ENCODE data around the gene BTBD10. TPM values are rescaled to one million over a fixed set of nuclear protein-coding genes. Genes with fewer than 3 reads are reported as not detected.

BTBD10 gene
- total RNA-seq, 1 donor, result 55.7 TPM

DNA sequence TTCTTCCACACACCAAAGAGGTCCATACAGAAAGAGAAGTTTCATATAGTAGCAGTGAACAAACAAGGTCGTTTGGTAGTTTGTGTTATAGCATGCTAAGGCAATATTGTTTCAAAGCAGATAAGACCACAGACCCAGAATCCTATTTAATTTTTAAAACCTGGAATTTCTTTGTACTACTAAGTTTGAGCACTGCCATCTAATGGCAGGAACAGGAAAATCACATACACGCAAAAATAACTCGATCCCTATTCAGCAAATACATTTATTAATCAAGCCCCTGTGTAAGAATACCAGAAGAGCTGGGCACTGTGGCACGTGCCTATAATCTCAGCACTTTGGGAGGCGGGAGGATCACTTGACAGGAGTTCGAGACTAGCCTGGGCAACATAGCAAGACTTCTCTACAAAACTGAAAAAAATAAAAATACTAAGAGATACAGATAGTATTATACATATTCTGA, 2.9 kb upstream of the BTBD10 start:
- no peaks in the 10 kb centered on the region for H3K9me3 ChIP-seq (ENCODE audit: low read depth, low read length)
- no peak overlapping the region for H3K27ac ChIP-seq (ENCODE audit: low read depth, low read length)
- H3K4me3 ChIP-seq (ENCODE audit: insufficient read depth, low read length), result no peak overlapping the region
- DNase-seq (ENCODE audit: insufficient read length, low spot score, missing footprints), result peak; percentile 93
- peaks cover 21% of the 10 kb centered on the region for H3K79me2 ChIP-seq (ENCODE audit: insufficient read depth, low read length)
- no peak overlapping the region for H2AFZ ChIP-seq (ENCODE audit: low read length)
- TF ChIP-seq, protein P1, sequence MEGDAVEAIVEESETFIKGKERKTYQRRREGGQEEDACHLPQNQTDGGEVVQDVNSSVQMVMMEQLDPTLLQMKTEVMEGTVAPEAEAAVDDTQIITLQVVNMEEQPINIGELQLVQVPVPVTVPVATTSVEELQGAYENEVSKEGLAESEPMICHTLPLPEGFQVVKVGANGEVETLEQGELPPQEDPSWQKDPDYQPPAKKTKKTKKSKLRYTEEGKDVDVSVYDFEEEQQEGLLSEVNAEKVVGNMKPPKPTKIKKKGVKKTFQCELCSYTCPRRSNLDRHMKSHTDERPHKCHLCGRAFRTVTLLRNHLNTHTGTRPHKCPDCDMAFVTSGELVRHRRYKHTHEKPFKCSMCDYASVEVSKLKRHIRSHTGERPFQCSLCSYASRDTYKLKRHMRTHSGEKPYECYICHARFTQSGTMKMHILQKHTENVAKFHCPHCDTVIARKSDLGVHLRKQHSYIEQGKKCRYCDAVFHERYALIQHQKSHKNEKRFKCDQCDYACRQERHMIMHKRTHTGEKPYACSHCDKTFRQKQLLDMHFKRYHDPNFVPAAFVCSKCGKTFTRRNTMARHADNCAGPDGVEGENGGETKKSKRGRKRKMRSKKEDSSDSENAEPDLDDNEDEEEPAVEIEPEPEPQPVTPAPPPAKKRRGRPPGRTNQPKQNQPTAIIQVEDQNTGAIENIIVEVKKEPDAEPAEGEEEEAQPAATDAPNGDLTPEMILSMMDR (IDR thresholded peaks at IDR 0.05; ENCODE audit: extremely low read depth, low read depth, low read length), result peak; percentile 72
- H4K20me1 ChIP-seq (ENCODE audit: insufficient read depth, low read length), result no peaks in the 10 kb centered on the region
- H3K4me2 ChIP-seq (ENCODE audit: insufficient read depth, low read length), result peak overlapping the region; percentile 37
- H3K36me3 ChIP-seq (ENCODE audit: insufficient read depth, low read length), result no peaks in the 10 kb centered on the region
- H3K27me3 ChIP-seq (ENCODE audit: insufficient read depth, low read length), result peaks cover 18% of the 10 kb centered on the region
- peaks cover 17% of the 10 kb centered on the region for H3K4me1 ChIP-seq (ENCODE audit: insufficient read depth, low read length)

DNA sequence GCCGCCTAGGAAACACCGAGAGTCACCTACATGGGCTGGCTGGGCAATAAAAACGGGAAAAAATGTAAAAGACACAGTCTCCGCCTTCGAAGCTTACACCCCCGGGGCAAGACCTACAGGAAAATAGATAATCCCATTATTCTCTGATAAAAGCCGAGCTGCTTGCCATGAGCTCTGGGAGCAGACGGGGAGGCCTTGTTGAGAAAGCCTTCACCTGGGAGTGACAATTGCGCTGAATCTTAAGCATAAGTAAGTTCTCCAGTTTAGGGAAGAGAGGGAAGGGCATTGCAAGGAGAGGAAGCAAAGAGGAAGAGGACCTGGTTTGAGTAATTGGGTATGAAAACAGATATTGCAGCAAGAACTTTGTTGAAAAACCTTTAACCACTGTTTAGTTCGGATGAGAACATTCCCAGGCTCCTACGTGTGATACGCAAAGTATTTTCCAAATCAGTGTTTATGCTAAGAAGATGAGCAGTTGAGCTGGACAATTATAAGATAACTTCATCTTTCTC, 813 bp upstream of the BTBD10 start:
- peak overlapping the region; percentile 98 for H3K4me2 ChIP-seq (ENCODE audit: insufficient read depth, low read length)
- peaks cover 2% of the 10 kb centered on the region for H3K27me3 ChIP-seq (ENCODE audit: insufficient read depth, low read length)
- no peak for DNase-seq (ENCODE audit: insufficient read length, low spot score, missing footprints)
- no peaks in the 10 kb centered on the region for H3K9me3 ChIP-seq (ENCODE audit: low read depth, low read length)
- no peaks in the 10 kb centered on the region for H4K20me1 ChIP-seq (ENCODE audit: insufficient read depth, low read length)
- H3K4me3 ChIP-seq (ENCODE audit: insufficient read depth, low read length), result peak overlapping the region; percentile 96
- H3K27ac ChIP-seq (ENCODE audit: low read depth, low read length), result peak overlapping the region; percentile 67
- H3K36me3 ChIP-seq (ENCODE audit: insufficient read depth, low read length), result no peaks in the 10 kb centered on the region
- peaks cover 39% of the 10 kb centered on the region for H3K79me2 ChIP-seq (ENCODE audit: insufficient read depth, low read length)
- TF ChIP-seq, protein P1 (IDR thresholded peaks at IDR 0.05; ENCODE audit: extremely low read depth, low read depth, low read length), result no peak
- peak overlapping the region; percentile 99 for H2AFZ ChIP-seq (ENCODE audit: low read length)
- H3K4me1 ChIP-seq (ENCODE audit: insufficient read depth, low read length), result peaks cover 17% of the 10 kb centered on the region

DNA sequence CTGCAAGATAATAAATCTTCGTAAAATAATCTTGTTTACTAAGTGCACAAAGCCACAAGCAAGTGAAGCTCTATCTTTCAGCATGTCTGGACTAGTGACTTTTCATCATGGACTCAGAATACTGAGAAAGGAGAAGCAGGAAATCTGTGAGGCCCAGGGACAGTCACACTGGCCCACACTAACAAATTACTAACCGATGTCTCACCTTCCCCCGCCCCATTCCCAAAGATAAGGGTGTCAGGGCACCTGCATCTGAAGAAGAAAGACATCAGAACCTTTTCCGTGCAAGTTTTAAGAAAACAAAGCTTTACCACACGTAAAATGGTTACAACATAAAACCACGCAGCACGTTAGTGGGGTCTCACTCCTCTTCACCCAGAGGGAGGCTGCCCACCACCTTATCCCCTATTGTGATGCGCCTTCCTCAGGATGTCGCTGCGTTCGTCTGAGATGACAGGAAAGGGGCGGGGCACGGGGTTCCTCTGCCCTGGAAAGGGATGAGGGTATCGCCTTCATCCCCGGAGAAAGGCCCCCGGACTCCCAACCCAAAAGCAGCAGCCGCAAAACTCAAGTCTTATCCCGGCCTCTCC, 616 bp downstream of the BTBD10 start:
- peak; percentile 86 for DNase-seq (ENCODE audit: insufficient read length, low spot score, missing footprints)
- Histone ChIP-seq H3K4me1 (ENCODE audit: insufficient read depth, low read length) (peaks cover 17% of the 10 kb centered on the region), H3K79me2 (ENCODE audit: insufficient read depth, low read length) (peaks cover 54% of the 10 kb centered on the region), H3K27ac (ENCODE audit: low read depth, low read length) (peak overlapping the region; percentile 67), H3K27me3 (ENCODE audit: insufficient read depth, low read length) (no peaks in the 10 kb centered on the region), H3K9me3 (ENCODE audit: low read depth, low read length) (no peaks in the 10 kb centered on the region), H3K36me3 (ENCODE audit: insufficient read depth, low read length) (no peaks in the 10 kb centered on the region), H3K4me3 (ENCODE audit: insufficient read depth, low read length) (peak overlapping the region; percentile 96), H3K4me2 (ENCODE audit: insufficient read depth, low read length) (peak overlapping the region; percentile 98), H4K20me1 (ENCODE audit: insufficient read depth, low read length) (no peaks in the 10 kb centered on the region), H2AFZ (ENCODE audit: low read length) (peak overlapping the region; percentile 99)
- TF ChIP-seq, protein P1 (IDR thresholded peaks at IDR 0.05; ENCODE audit: extremely low read depth, low read depth, low read length), result no peak

DNA sequence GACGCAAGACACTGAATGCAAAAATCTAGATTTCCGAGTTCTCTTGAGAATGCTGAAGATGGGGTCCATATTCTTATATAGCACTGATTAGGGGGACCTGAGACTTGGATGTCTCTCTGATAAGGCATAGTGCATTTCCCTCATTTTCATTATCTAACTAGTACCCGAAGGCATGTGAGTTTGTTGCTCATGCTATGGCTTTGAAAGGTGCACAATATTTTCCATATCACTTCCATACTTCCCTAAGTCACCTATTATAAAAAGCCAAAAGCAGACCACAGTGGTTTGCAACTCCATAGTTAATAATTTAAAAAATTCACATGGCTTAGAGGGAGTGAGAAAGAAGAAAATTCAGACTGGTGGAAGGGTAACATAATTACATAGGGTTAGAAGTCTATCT, 1.7 kb downstream of the BTBD10 start:
- Histone ChIP-seq H4K20me1 (ENCODE audit: insufficient read depth, low read length) (no peaks in the 10 kb centered on the region), H3K79me2 (ENCODE audit: insufficient read depth, low read length) (peaks cover 64% of the 10 kb centered on the region), H3K4me1 (ENCODE audit: insufficient read depth, low read length) (peaks cover 17% of the 10 kb centered on the region), H3K27me3 (ENCODE audit: insufficient read depth, low read length) (no peaks in the 10 kb centered on the region), H2AFZ (ENCODE audit: low read length) (no peak overlapping the region), H3K36me3 (ENCODE audit: insufficient read depth, low read length) (no peaks in the 10 kb centered on the region), H3K9me3 (ENCODE audit: low read depth, low read length) (no peaks in the 10 kb centered on the region), H3K4me2 (ENCODE audit: insufficient read depth, low read length) (no peak overlapping the region), H3K27ac (ENCODE audit: low read depth, low read length) (no peak overlapping the region), H3K4me3 (ENCODE audit: insufficient read depth, low read length) (no peak overlapping the region)
- TF ChIP-seq, protein P1 (IDR thresholded peaks at IDR 0.05; ENCODE audit: extremely low read depth, low read depth, low read length), result no peak
- no peak for DNase-seq (ENCODE audit: insufficient read length, low spot score, missing footprints)

Measured in osteoblast (primary cell).